OCI-LY1 (cell line): Measurements from ENCODE around the gene MED29.

Source experiments
- H2AFZ ChIP-seq: fragments of 200-600 bp; sonication (generic), shearing (Covaris generic); 2 replicates; pipeline ENCODE4 v1.6.0; 2014; ENCODE audit warnings: antibody characterized with exemption, mild to moderate bottlenecking, low read length
- H3F3A ChIP-seq: fragments of 200-600 bp; sonication (generic), shearing (Covaris generic); 2 replicates; pipeline ENCODE4 v1.6.0; 2014; ENCODE audit warnings: mild to moderate bottlenecking, antibody characterized with exemption, low read length, moderate library complexity; ENCODE audit not compliant: insufficient read depth
- H3K27ac ChIP-seq: fragments of 200-600 bp; sonication (generic); 2 replicates; pipeline ENCODE4 v1.5.1; 2014; ENCODE audit warnings: low read length, mixed run types, mild to moderate bottlenecking, low read depth; ENCODE audit not compliant: poor library complexity, severe bottlenecking
- H3K27me3 ChIP-seq: fragments of 200-600 bp; sonication (generic); 2 replicates; pipeline ENCODE4 v1.6.0; 2014; ENCODE audit warnings: antibody characterized with exemption, mild to moderate bottlenecking, low read length, moderate library complexity; ENCODE audit not compliant: insufficient read depth
- H3K36me3 ChIP-seq: fragments of 200-600 bp; sonication (generic); 2 replicates; pipeline ENCODE4 v1.6.1; 2014; ENCODE audit warnings: mild to moderate bottlenecking, antibody characterized with exemption, low read length, moderate library complexity, mixed read lengths; ENCODE audit not compliant: insufficient read depth
- H3K4me1 ChIP-seq: fragments of 200-600 bp; sonication (generic); 2 replicates; pipeline ENCODE4 v1.5.1; 2014; ENCODE audit warnings: mild to moderate bottlenecking, low read length, moderate library complexity; ENCODE audit not compliant: insufficient read depth, severe bottlenecking
- H3K4me2 ChIP-seq: fragments of 200-600 bp; sonication (generic), shearing (Covaris generic); 2 replicates; pipeline ENCODE4 v1.6.1; 2014; ENCODE audit warnings: low read length
- H3K4me3 ChIP-seq: fragments of 200-600 bp; sonication (generic); 2 replicates; pipeline ENCODE4 v1.5.1; 2014; ENCODE audit warnings: low read length, low read depth, mild to moderate bottlenecking, mixed read lengths; ENCODE audit not compliant: poor library complexity, severe bottlenecking
- H3K79me2 ChIP-seq: fragments of 200-600 bp; shearing (Covaris generic); 2 replicates; pipeline ENCODE4 v1.6.1; 2016; ENCODE audit warnings: mixed run types, low read length, mixed read lengths; ENCODE audit not compliant: insufficient read depth
- H3K9ac ChIP-seq: fragments of 200-600 bp; sonication (generic), shearing (Covaris generic); 2 replicates; pipeline ENCODE4 v1.6.1; 2014; ENCODE audit warnings: mild to moderate bottlenecking, low read length, mixed read lengths
- H3K9me2 ChIP-seq: fragments of 200-600 bp; sonication (generic), shearing (Covaris generic); 2 replicates; pipeline ENCODE4 v1.6.1; 2014; ENCODE audit warnings: low read depth, mild to moderate bottlenecking, low read length, mixed read lengths
- H3K9me3 ChIP-seq: fragments of 200-600 bp; shearing (Covaris generic); 2 replicates; pipeline ENCODE4 v1.6.1; 2014; ENCODE audit warnings: low read length, mixed read lengths
- H4K20me1 ChIP-seq: fragments of 200-600 bp; sonication (generic), shearing (Covaris generic); 2 replicates; pipeline ENCODE4 v1.6.0; 2016; ENCODE audit warnings: mild to moderate bottlenecking, low read length; ENCODE audit not compliant: insufficient read depth
- CTCF ChIP-seq: fragments of 200-600 bp; sonication (generic), shearing (Covaris generic); IDR thresholded peaks from 2 replicates; pipeline ENCODE4 v1.5.1; 2017; ENCODE audit warnings: mild to moderate bottlenecking, antibody characterized with exemption, low read length, moderate library complexity, mixed read lengths
- EZH2 ChIP-seq: fragments of 200-600 bp; sonication (generic), shearing (Covaris generic); IDR thresholded peaks from 2 replicates; pipeline ENCODE4 v1.8.0; 2017; ENCODE audit warnings: borderline replicate concordance, mixed run types, mild to moderate bottlenecking, antibody characterized with exemption, low read length, moderate library complexity, mixed read lengths

MED29 gene

GRCh38 chr19:39419003-39419402 is 27.8 kb downstream of the MED29 start:
- Histone ChIP-seq H3K36me3 (peaks cover 29% of the 10 kb centered on the region), H3K27ac (no peak overlapping the region), H3K4me1 (peaks cover 2% of the 10 kb centered on the region), H3F3A (no peaks in the 10 kb centered on the region), H3K79me2 (no peaks in the 10 kb centered on the region), H3K9me3 (no peaks in the 10 kb centered on the region), H3K4me2 (no peak overlapping the region), H4K20me1 (no peaks in the 10 kb centered on the region), H3K4me3 (no peak overlapping the region), H3K9me2 (no peaks in the 10 kb centered on the region), H3K9ac (no peak overlapping the region), H2AFZ (no peak overlapping the region), H3K27me3 (no peaks in the 10 kb centered on the region)
- TF ChIP-seq CTCF (no peak), EZH2 (no peak)

- H3K4me1 ChIP-seq = no peaks in the 10 kb centered on the region
- no peak overlapping the region for H3K4me3 ChIP-seq
- TF ChIP-seq EZH2 (no peak), CTCF (no peak)
- no peaks in the 10 kb centered on the region for H3K9me3 ChIP-seq
- H3K9me2 ChIP-seq = no peaks in the 10 kb centered on the region
- no peaks in the 10 kb centered on the region for H3K79me2 ChIP-seq
- H2AFZ ChIP-seq = no peak overlapping the region
- H3K9ac ChIP-seq = no peak overlapping the region
- peaks cover 36% of the 10 kb centered on the region for H3K36me3 ChIP-seq
- H3K27me3 ChIP-seq = no peaks in the 10 kb centered on the region
- no peaks in the 10 kb centered on the region for H4K20me1 ChIP-seq
- no peak overlapping the region for H3K4me2 ChIP-seq
- H3F3A ChIP-seq = no peaks in the 10 kb centered on the region
- H3K27ac ChIP-seq = no peak overlapping the region
Observed at GRCh38 chr19:39420769-39421168, 29.6 kb downstream of the MED29 start.

- Histone ChIP-seq H3K79me2 (no peaks in the 10 kb centered on the region), H3K9me2 (no peaks in the 10 kb centered on the region), H3F3A (no peaks in the 10 kb centered on the region), H2AFZ (no peak overlapping the region), H3K4me1 (no peaks in the 10 kb centered on the region), H3K27me3 (no peaks in the 10 kb centered on the region), H3K4me2 (no peak overlapping the region), H3K36me3 (peaks cover 36% of the 10 kb centered on the region), H3K27ac (no peak overlapping the region), H4K20me1 (no peaks in the 10 kb centered on the region), H3K9me3 (no peaks in the 10 kb centered on the region), H3K4me3 (no peak overlapping the region), H3K9ac (no peak overlapping the region)
- TF ChIP-seq CTCF = no peak
- no peak for TF ChIP-seq EZH2
Observed at GRCh38 chr19:39422020-39422419, 30.8 kb downstream of the MED29 start.
